IMR-90 (cell line): ENCODE measurements around the gene CTAGE15. TPM values are rescaled to one million over a fixed set of nuclear protein-coding genes. Genes with fewer than 3 reads are reported as not detected.
"Not testable (repeated sequence)": the region's sequence is repeated elsewhere in the genome, so short reads cannot be mapped to it uniquely, and the experiment has no call there.

Experiments used
- ATAC-seq: fragments of 200-7000 bp; cut with Tn5 transposase; 2 replicates; pipeline ENCODE4 v1.9.1; 2020; ENCODE audit warnings: low read depth, mild to moderate bottlenecking, moderate library complexity
- Bru-seq: library from RNA; stranded (reverse); fragments of 400-500 nt; gene quantifications from one replicate; lab custom pipeline; 2021; lab: Mats Ljungman, UMichigan
- BruChase-seq, 2 experiments: library from RNA; stranded (reverse); fragments of 400-500 nt; gene quantifications; one replicate each; lab custom pipeline; 2021; lab: Mats Ljungman, UMichigan
- BruUV-seq: library from RNA; stranded (reverse); fragments of 400-500 nt; replicated peaks from 2 replicates; lab custom pipeline; 2021; lab: Mats Ljungman, UMichigan
- CTCF ChIA-PET: fragments of 300-600 bp; formaldehyde crosslinking; extraction: SDS; loops from one replicate; lab custom pipeline; 2021; ENCODE audit warnings: antibody characterized with exemption; lab: Yijun Ruan, JAX
- POLR2A ChIA-PET: fragments of 300-600 bp; sonication (Branson Sonifier 250); formaldehyde crosslinking; loops from one replicate; lab custom pipeline; 2022; ENCODE audit warnings: antibody characterized with exemption; ENCODE audit not compliant: unreplicated experiment; lab: Charles Lee
- DNase-seq: peaks from one replicate; pipeline ENCODE4 v3.0.0; 2013
- H2AFZ ChIP-seq: replicated peaks from 2 replicates; pipeline ENCODE3; 2013; ENCODE audit warnings: low read length, mild to moderate bottlenecking; ENCODE audit not compliant: poor library complexity
- H2AK5ac ChIP-seq: 2 replicates; pipeline ENCODE4 v1.6.1; 2013; ENCODE audit warnings: low read depth, low read length, inconsistent platforms
- H2AK9ac ChIP-seq: replicated peaks from 2 replicates; pipeline ENCODE3; 2013; ENCODE audit warnings: mild to moderate bottlenecking, low read depth, low read length, moderate library complexity; ENCODE audit not compliant: poor library complexity
- H2BK120ac ChIP-seq: 2 replicates; pipeline ENCODE4 v1.6.1; 2013; ENCODE audit warnings: low read depth, low read length, inconsistent platforms
- H2BK15ac ChIP-seq: 3 replicates; pipeline ENCODE4 v1.6.1; 2013; ENCODE audit warnings: low read depth, low read length, inconsistent platforms
- H2BK20ac ChIP-seq: 2 replicates; pipeline ENCODE4 v1.6.1; 2013; ENCODE audit warnings: low read depth, mild to moderate bottlenecking, inconsistent platforms, low read length, moderate library complexity
- H2BK5ac ChIP-seq: 2 replicates; pipeline ENCODE4 v1.6.1; 2013; ENCODE audit warnings: mild to moderate bottlenecking, low read depth, low read length, inconsistent platforms; ENCODE audit not compliant: poor library complexity, severe bottlenecking
- H3K14ac ChIP-seq: replicated peaks from 2 replicates; pipeline ENCODE4 v1.6.1; 2013; ENCODE audit warnings: low read depth, low read length, inconsistent platforms
- H3K18ac ChIP-seq: 2 replicates; pipeline ENCODE4 v1.6.1; 2013; ENCODE audit warnings: low read depth, low read length, control low read depth
- H3K23ac ChIP-seq: 2 replicates; pipeline ENCODE4 v1.6.1; 2013; ENCODE audit warnings: low read depth, low read length, inconsistent platforms
- H3K27ac ChIP-seq: 2 replicates; pipeline ENCODE4 v1.5.1; 2013; ENCODE audit warnings: mild to moderate bottlenecking, control low read depth, low read length; ENCODE audit not compliant: insufficient read depth
- H3K27me3 ChIP-seq: 2 replicates; pipeline ENCODE4 v1.6.1; 2013; ENCODE audit warnings: low read length; ENCODE audit not compliant: control insufficient read depth, insufficient read depth
- H3K36me3 ChIP-seq: 2 replicates; pipeline ENCODE4 v1.6.1; 2013; ENCODE audit warnings: low read length, mixed read lengths; ENCODE audit not compliant: control insufficient read depth, insufficient read depth
- H3K4ac ChIP-seq: 2 replicates; pipeline ENCODE4 v1.6.1; 2013; ENCODE audit warnings: low read depth, low read length, inconsistent platforms
- H3K4me1 ChIP-seq: 2 replicates; pipeline ENCODE4 v1.6.1; 2013; ENCODE audit warnings: low read length, mixed read lengths; ENCODE audit not compliant: control insufficient read depth, insufficient read depth
- H3K4me2 ChIP-seq: 2 replicates; pipeline ENCODE4 v1.6.1; 2013; ENCODE audit warnings: low read depth, mild to moderate bottlenecking, control low read depth, low read length, moderate library complexity
- H3K4me3 ChIP-seq: 2 replicates; pipeline ENCODE4 v1.5.1; 2013; ENCODE audit warnings: low read depth, mild to moderate bottlenecking, control low read depth, low read length, moderate library complexity; ENCODE audit not compliant: insufficient read depth
- H3K56ac ChIP-seq: 2 replicates; pipeline ENCODE4 v1.6.1; 2013; ENCODE audit warnings: low read length, inconsistent platforms; ENCODE audit not compliant: insufficient read depth; ENCODE audit errors: extremely low read depth
- H3K79me1 ChIP-seq, 2 experiments: 2 replicates each; pipeline ENCODE4 v1.6.1; 2013; ENCODE audit warnings: low read length in 2 of 2, inconsistent platforms in 1 of 2, low read depth in 1 of 2
- H3K9ac ChIP-seq: 2 replicates; pipeline ENCODE4 v1.6.1; 2013; ENCODE audit warnings: low read depth, low read length, control low read depth
- H3K9me1 ChIP-seq: 2 replicates; pipeline ENCODE4 v1.6.1; 2013; ENCODE audit warnings: low read length, inconsistent platforms; ENCODE audit not compliant: insufficient read depth
- H3K9me3 ChIP-seq: 2 replicates; pipeline ENCODE4 v1.6.1; 2013; ENCODE audit warnings: low read length; ENCODE audit not compliant: control insufficient read depth, insufficient read depth
- H4K20me1 ChIP-seq: 2 replicates; pipeline ENCODE4 v1.6.1; 2013; ENCODE audit warnings: low read length, inconsistent platforms; ENCODE audit not compliant: insufficient read depth
- H4K5ac ChIP-seq: 2 replicates; pipeline ENCODE4 v1.6.1; 2013; ENCODE audit warnings: mild to moderate bottlenecking, low read depth, low read length, control low read depth
- H4K8ac ChIP-seq, 2 experiments: 2 replicates each; pipeline ENCODE4 v1.6.1; 2013; ENCODE audit warnings: low read depth in 2 of 2, low read length in 2 of 2, control low read depth in 1 of 2, inconsistent platforms in 1 of 2
- H4K91ac ChIP-seq: 2 replicates; pipeline ENCODE4 v1.6.1; 2013; ENCODE audit warnings: low read depth, low read length, inconsistent platforms; ENCODE audit not compliant: insufficient read depth
- WGBS, 2 experiments: methylation state at CpG; one replicate each; pipeline versions ENCODE4 v1.1.5 to v1.1.7; 2013; ENCODE audit warnings: missing lambda C conversion rate in 2 of 2; ENCODE audit not compliant: insufficient read length in 1 of 2; ENCODE audit errors: extremely low coverage in 2 of 2; 5-methylcytosine and 5-hydroxymethylcytosine counted together
- dilution Hi-C: fragments of 300-500 bp; cut with HindIII; formaldehyde crosslinking; loops from one replicate; pipeline ENCODE4 v1.14.3; 2018; ENCODE audit warnings: low sequenced_read_pairs; ENCODE audit not compliant: unreplicated experiment
- in situ Hi-C: fragments of 300-500 bp; cut with MboI; formaldehyde crosslinking; loops from 3 replicates; pipeline ENCODE4 v1.14.3; 2019; ENCODE audit warnings: low sequenced_read_pairs, inconsistent platforms, mixed read lengths
- intact Hi-C: fragments of 100-400 bp; cut with micrococcal nuclease; formaldehyde crosslinking; loops from 2 replicates; pipeline ENCODE4 v1.10.0; 2022
- long read RNA-seq: library from polyadenylated mRNA; unstranded; transcript quantifications from one replicate; pipeline ENCODE4 v2.0.0, GENCODE V29; 2021; ENCODE audit not compliant: unreplicated experiment
- polyA plus RNA-seq, 3 experiments: library from polyadenylated mRNA; depleted of rRNA; stranded (reverse); fragments of >200 nt; gene quantifications; 2 replicates each; pipeline ENCODE4 v1.2.3, GENCODE V29; 2012; ENCODE audit warnings: low replicate concordance in 1 of 3
- total RNA-seq: library from RNA; depleted of rRNA; stranded (reverse); fragments of >200 nt; gene quantifications from 2 replicates; pipeline ENCODE4 v1.2.3, GENCODE V29; 2012; rRNA removed

Gene CTAGE15
- total RNA-seq (under 0.01 TPM in 1 of 2 replicates, not detected in the other), polyA plus RNA-seq (2012; rRNA removed) (not detected in 2 replicates), Bru-seq, nascent RNA (percentile 13 among the genes with signal in this experiment), BruChase-seq, experiment 1, labeled RNA remaining after a 6-hour chase (percentile 20 among the genes with signal in this experiment), BruChase-seq, experiment 2, labeled RNA remaining after a 2-hour chase (not detected)
- not detected in 2 replicates for polyA plus RNA-seq (2012; cell fraction: cytosol; rRNA removed)
- polyA plus RNA-seq (2012; cell fraction: nucleus; rRNA removed; ENCODE audit: low replicate concordance), result 0.07 TPM in 1 of 2 replicates, not detected in the other
- long read RNA-seq, result 0 reads

- H2BK15ac ChIP-seq, H3K56ac ChIP-seq, BruUV-seq, H4K8ac ChIP-seq, H3K9me1 ChIP-seq, H2BK20ac ChIP-seq, H4K5ac ChIP-seq, H3K4ac ChIP-seq, CTCF ChIA-PET, H2BK5ac ChIP-seq, H2AFZ ChIP-seq, H3K4me2 ChIP-seq, H3K14ac ChIP-seq, H3K9ac ChIP-seq, H3K23ac ChIP-seq, H2BK120ac ChIP-seq, H3K4me3 ChIP-seq, POLR2A ChIA-PET, H3K36me3 ChIP-seq, DNase-seq, H3K27me3 ChIP-seq, H3K18ac ChIP-seq, in situ Hi-C loops, H3K27ac ChIP-seq, H3K79me1 ChIP-seq, dilution Hi-C loops, intact Hi-C loops, H2AK9ac ChIP-seq, ATAC-seq, H3K9me3 ChIP-seq, H4K20me1 ChIP-seq, H2AK5ac ChIP-seq, H3K4me1 ChIP-seq, H4K91ac ChIP-seq: not testable (repeated sequence)
- no CpG with 5 or more reads among the region's 20 CpGs for WGBS, 2 experiments
These were observed at the start of gene CTAGE15 for GRCh38 chr7:143571501-143571900. Gene CTAGE15, plus strand, starts transcription at chr7:143571801. Its CDS starts 17 bp downstream, at chr7:143571818.

- CTCF ChIA-PET, H3K4me2 ChIP-seq, H3K27me3 ChIP-seq, H3K9me1 ChIP-seq, DNase-seq, H4K20me1 ChIP-seq, H2BK20ac ChIP-seq, H2AFZ ChIP-seq, H3K36me3 ChIP-seq, H3K4me3 ChIP-seq, BruUV-seq, H4K91ac ChIP-seq, H3K56ac ChIP-seq, dilution Hi-C loops, H4K8ac ChIP-seq, H3K9ac ChIP-seq, H3K9me3 ChIP-seq, H3K4ac ChIP-seq, H3K27ac ChIP-seq, H3K18ac ChIP-seq, POLR2A ChIA-PET, H3K23ac ChIP-seq, in situ Hi-C loops, H2BK15ac ChIP-seq, H2AK9ac ChIP-seq, H3K14ac ChIP-seq, H3K4me1 ChIP-seq, H2BK5ac ChIP-seq, H2AK5ac ChIP-seq, H4K5ac ChIP-seq, H2BK120ac ChIP-seq, H3K79me1 ChIP-seq, intact Hi-C loops: not testable (repeated sequence)
- ATAC-seq, result peak; percentile 95
- WGBS, 2 experiments, result no CpG with 5 or more reads among the region's 9 CpGs
These were observed 49.2 kb upstream of the CTAGE15 start for GRCh38 chr7:143522309-143522916.
